ENCODE measurements around the gene HENMT1.
"Not testable (repeated sequence)": the region's sequence is repeated elsewhere in the genome, so short reads cannot be mapped to it uniquely, and the experiment has no call there.

Gene HENMT1

DNA sequence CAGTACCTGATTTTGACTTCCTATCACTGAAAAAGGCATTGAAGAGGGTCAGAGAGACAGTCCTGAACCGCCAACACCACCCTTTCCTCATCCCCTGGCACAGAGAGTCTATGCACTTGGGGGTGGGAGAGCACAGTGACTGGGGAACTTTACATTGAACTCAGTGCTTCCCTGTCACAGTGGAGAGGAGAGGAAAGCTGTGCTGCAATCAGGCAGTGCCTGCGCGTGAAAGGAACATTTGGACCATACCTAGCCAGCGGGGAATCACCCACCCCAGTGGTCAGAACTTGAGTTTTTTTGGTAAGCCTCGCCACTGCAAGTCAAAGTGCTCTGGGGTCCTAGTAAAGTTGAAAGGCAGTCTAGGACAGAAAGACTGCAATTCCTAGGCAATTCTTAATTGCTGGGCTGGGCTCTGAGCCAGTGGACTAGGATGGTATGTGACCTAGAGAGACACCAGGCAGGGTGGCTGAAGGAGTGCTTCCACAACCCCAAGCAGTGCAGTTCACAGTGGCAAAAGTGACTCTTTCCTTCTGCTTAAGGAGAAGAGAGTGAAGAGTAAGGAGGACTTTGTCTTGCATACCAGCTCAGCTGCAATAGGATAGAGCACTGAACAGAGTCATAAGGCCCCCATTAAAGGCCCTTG is 9.4 kb upstream of the HENMT1 start:
- DNase-seq (ENCODE audit: low spot score): no peak

DNA sequence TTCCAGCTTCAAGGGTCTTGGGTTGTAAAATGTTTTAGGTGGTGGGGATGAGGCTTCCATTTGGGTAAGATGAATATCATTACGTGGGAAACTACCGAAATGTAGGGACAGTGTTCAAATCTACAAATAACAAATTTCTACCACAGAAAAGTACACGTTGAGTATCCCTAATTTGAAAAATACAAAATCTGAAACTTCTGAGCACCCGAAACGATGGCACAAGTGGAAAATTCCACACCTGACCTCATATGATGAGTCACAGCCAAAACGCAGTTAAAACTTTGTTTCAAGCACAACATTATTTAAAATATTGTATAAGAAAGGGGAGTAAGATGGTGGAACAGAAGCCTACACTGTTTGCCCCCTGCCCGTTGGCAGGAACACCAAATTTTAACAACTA is 8.8 kb upstream of the HENMT1 start:
- no peak for DNase-seq (ENCODE audit: low spot score)

DNA sequence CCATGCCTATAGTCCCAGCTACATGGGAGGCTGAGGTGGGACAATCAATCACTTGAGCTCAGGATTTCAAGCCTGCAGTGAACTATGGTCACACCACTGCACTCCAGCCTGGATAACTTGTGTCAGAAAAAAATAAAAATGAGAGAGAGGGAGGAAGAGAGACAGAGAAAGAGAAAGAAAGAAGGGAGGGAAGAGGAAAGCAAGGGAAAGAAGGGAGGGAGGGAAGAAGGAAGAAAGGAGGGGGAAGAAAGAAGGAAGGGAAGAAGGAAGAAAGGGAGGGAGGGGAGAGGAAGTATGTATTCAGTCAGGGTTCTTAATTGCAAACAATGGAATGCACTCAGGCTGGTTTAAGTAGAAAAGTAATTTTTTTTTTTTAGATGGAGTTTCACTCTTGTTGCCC is 7.9 kb upstream of the HENMT1 start:
- no peak for DNase-seq (ENCODE audit: low spot score)

DNA sequence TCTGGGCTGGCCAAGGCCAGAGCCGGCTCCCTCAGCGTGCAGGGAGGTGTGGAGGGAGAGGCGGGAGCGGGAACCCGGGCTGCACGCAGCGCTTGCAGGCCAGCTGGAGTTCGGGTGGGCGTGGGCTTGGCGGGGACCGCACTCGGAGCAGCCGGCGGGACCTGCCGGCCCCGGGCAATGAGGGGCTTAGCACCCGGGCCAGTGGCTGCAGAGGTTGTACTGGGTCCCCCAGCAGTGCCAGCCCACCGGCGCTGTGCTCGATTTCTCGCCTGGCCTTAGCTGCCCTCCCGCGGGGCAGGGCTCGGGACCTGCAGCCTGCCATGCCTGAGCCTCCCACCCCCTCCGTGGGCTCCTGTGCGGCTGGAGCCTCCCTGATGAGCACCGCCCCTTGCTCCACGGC is 6.5 kb upstream of the HENMT1 start:
- DNase-seq (ENCODE audit: low spot score): not testable (repeated sequence)

DNA sequence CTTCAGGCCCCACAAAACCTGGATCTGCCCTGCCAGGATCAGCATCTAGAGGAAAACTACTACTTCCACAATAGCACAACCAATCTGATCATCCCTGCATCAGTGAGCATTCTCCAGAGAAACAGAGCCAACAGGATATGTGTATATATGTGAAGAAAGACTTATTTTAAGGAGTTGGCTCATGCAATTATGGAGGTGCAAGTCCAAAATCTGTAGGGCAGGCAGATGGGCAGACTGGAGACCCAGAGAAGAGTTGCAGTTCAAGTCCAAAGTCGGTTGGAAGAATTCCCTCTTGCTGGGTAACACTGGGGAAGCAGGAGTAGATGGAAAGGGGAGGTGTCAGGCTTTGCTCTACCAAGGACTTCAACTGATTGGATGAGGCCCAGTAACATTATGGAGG is 4.9 kb upstream of the HENMT1 start:
- DNase-seq (ENCODE audit: low spot score): no peak

DNA sequence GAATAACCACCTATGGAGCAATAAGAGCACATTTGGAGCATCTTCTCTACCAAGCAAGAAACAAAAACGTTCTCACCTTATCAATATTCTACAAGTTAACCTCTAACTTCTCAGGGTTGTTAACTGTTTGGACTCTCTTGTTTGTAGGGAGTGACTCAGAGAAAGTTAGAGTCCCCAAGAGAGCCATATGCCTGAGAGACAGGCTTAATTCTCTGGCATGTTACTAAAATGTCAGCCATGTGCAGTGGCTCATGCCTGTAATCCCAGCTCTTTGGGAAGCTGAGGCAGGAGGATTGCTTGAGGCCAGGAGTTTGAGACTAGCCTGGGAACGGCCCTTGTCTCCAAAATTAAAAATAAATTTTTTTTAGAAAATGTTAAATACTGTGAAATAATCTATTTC is 4.2 kb upstream of the HENMT1 start:
- no peak for DNase-seq (ENCODE audit: low spot score)

DNA sequence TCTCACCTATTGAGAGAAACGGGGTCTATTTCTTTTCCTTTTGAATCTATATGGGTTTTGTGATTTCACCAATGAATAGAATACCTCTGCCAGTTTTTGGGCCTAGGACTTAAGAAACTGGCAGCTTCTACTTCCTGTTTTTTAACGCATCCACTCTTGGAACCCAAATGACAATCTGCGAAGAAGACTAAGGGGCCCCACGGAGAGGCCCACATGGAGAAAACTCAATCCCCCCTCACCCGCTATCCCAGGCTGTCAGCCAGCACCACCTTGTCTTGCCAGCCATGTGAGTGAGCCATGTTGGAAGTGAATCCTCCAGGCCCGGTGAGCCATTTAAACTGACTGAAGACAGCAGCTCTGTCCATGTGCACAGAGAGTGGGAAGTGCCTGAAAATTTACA is 3.6 kb upstream of the HENMT1 start:
- DNase-seq (ENCODE audit: low spot score): no peak

DNA sequence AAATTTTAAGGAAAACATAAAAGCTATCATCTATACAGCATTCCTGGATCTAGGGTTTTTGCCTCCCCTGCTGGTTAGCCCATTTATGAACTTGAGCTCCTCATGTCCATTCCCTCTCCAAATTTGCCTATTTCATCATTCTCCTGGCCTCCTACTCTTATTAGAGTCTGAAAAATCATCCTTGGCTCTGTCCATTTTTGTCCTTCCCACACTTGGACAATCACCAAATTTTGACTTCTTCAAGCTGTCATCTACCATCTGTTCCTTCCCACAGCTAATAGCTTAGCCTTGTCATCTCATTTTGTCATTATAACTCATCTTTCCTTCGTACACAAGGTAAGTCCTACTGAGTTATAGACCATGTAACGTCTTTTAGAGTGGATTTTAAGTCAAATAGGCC is 2.2 kb upstream of the HENMT1 start:
- DNase-seq (ENCODE audit: low spot score): no peak

DNA sequence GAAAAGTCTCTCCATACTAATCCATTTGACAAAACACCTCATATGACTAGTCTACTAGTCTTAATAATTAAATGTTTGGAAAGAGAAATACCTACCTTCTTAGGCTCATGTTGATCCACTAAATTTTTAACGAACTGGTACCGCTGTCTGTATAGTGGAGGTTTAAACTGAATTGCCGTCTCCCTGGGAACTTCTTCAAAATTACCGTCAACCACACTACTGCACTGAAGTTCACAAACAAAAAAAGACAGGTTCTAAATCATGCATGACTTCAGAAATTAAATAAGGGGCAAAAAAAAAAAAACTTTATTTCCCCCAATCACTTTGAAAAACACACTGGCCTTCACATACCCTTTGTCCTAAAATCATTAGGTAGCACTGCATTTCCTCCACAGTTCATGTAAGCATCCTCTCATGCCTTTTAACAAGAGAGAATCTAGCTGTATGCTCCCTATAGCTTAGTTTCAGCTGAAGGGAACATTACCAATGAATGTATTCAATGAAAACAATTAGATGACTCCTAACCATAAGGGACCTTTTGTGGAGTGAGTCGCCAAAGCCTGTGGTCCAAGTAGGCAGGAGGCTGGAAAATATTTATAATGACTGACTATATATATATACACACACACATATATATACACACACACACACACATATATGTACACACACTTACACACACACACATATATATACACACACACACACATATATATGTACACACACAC is 3.4 kb downstream of the HENMT1 start:
- DNase-seq (ENCODE audit: low spot score): no peak

DNA sequence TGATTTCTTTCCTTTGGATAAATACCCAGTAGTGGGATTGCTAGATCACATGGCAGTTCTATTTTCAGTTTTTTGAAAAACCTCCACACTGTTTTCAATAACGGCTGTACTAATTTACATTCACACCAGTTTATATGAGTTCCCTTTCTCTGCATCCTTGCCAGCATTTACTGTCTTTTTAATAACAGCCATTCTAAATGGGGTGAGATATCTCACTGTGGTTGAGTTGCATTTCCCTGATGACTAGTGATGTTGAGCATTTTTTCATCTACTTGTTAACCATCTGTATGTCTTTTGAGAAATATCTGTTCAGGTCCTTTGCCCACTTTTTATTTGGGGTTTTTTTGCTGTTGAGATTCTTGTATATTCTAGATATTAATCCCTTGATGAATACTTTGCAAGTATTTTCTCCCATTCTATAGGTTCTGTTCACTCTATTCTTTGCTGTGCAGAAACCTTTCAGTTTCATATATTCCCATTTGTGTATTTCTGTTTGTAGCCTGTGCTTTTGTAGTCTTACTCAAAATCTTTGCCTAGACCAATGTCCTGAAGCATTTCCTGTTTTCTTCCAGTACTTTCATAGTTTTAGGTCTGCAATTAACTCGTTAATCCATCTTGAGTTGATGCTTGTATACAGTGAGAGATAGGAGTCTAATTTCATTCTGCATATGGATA is 7.3 kb downstream of the HENMT1 start:
- DNase-seq (ENCODE audit: low spot score): no peak

DNA sequence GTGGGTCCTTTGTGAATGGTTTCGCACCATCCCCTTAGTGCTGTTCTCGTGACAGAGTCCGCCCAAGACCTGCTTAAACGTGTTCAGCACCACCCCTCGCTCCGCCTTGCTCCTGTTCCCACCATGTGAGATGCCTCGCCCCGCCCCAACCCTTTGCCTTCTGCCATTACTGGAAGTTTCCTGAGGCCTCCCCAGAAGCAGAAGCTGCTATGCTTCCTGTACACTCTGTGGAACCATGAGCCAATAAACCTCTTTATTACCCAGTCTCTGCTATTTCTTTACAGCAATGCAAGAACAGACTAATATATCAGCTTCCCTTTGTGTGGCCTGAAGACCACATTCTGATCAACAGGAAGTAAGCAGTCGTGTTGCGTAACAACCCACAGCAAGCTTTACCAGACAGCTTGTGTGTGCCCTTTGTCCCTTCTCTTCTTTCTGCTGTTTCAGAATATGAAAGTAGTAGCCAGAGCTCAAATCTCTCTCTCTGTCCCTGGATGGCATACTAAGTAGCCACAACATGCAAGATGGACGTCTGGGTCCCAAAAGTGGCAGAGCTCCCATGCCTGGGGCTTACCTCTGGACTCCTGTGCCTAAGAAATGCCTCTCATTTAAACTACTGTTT is 14.1 kb downstream of the HENMT1 start:
- DNase-seq (ENCODE audit: low spot score): no peak

DNA sequence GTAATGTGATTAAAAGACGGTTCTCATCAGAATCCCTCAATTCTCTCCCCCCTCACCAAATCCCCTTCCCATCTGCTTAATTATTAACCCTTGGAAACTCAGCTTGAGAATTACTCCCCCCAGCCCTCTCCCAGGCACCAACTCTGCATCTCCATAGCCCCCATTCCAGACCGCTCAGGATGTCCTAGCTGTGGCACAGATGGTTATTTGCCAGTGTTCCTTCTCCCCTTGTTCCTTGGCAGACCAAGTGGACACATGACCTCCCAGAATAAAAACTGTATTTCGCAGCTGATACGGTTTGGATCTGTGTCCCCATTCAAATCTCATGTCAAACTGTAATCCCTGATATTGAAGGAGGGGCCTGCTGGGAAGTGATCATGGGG is 14.6 kb downstream of the HENMT1 start:
- DNase-seq (ENCODE audit: low spot score): no peak

DNA sequence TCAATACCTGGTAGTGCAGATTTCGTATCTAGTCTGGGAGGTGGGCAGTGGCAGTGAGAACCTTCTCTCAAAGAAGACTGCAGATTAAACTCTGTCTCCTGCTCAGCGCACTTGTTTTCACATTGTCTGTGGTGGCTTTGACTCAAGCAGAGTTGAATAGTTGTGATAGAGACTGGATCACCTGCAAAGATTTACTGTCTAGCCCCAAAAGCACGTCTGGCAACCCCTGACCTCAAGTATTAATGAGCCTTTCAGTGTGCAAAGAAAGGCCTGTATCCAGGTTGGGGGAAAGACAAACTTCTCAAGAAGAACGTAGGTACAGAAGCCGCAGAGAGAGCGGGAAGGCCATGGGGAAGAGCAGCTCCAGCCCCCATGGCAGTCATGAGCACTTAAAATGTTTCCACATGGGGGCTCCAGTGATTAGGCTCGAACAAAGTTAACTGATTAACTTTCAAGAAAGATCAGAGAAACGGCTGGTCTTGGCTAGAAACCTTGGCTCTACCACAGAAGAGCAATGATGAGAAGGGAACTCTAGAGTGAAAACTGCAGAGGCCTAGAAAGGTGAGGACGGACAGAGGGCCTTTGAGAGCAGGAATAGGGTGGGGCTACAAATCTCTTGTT is 15.2 kb downstream of the HENMT1 start:
- DNase-seq (ENCODE audit: low spot score): no peak

DNA sequence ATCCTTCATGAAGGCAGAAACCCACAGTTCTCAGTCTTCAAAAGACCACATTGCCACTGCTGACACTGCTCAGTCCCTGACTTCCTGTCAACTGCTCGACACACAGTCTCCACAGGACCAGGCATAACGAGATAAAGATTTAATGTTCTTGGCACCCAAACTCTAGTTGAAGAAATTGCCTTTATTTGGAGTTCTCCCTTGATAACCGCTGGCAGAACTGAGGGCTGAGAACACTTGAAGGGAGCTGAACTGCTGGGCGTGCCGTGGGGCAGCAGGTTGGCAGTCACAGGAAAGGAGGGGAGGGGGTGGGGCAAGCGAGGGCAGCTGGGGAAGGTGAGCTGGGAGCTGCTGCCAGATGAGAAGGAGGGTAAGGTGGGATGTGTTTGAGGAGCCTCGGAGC is 15.9 kb downstream of the HENMT1 start:
- no peak for DNase-seq (ENCODE audit: low spot score)

DNA sequence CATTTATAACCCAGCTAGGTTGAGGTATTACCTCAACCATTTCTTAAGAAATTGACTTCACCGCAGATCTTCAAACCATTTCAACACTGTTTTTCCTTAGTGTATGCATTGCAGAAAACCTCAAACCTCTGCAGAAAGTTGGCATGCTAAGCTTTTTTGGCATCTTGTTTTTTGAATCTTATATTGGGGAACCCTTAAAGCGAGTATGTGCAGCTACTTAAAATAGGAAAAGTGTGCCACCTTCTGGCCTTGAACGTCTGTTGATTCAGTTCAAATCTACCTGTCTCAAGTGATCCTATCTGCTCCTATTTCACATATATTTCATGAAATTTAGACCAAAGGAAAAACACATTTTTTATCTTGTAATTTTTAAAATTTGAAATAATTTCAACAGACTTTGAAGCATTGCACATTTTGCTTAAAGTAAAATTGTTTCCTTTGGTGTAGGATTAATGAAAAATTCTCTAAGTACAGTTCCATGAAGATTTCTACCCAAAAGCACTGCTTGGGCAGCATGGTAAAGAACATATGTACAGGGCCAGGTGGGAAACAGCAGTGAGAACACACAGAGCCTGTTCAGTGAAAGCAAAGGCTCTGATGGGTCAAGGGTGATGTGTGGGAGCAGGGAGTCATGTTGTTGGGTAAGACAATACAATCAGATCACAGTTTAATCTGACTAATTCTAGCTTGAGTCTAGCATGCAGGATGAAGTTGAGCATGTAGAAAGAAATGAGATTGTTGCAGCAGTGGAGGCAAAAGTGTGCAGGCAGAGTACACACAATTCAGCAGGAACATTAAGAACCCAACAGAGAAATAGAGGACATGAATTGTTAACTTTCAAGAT is 17.2 kb downstream of the HENMT1 start:
- DNase-seq (ENCODE audit: low spot score): no peak

DNA sequence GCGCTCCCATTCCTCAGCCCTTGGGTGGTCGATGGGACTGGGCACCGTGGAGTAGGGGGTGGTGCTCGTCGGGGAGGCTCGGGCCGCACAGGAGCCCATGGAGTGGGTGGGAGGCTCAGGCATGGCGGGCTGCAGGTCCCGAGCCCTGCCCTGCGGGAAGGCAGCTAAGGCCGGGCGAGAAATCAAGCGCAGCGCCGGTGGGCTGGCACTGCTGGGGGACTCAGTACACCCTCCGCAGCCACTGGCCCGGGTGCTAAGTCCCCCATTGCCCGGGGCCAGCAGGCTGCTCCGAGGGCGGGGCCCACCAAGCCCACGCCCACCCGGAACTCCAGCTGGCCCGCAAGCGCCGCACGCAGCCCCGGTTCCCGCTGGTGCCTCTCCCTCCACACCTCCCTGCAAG is 20.0 kb downstream of the HENMT1 start:
- not testable (repeated sequence) for DNase-seq (ENCODE audit: low spot score)

DNA sequence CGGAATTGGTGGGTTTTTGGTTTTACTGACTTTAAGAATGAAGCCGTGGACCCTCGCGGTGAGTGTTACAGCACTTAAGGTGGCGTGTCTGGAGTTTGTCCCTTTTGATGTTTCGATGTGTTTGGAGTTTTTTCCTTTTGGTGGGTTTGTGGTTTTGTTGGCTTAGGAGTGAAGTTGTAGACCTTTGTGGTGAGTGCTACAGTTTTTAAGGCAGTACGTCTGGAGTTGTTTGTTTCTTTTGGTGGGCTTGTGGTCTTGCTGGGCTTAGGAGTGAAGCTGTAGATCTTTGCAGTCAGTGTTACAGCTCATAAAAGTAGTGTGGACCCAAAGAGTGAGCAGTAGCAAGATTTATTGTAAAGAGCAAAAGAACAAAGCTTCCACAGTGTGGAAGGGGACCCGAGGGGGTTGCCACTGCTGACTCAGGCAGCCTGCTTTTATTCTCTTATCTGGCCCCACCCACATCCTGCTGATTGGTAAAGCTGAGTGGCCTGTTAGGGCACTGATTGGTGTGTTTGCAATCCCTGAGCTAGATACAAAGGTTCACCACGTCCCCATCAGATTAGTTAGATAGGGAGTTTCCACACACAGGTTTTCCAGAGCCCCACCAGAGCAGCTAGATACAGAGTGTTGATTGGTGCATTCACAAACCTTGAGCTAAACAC is 20.9 kb downstream of the HENMT1 start:
- no peak for DNase-seq (ENCODE audit: low spot score)

DNA sequence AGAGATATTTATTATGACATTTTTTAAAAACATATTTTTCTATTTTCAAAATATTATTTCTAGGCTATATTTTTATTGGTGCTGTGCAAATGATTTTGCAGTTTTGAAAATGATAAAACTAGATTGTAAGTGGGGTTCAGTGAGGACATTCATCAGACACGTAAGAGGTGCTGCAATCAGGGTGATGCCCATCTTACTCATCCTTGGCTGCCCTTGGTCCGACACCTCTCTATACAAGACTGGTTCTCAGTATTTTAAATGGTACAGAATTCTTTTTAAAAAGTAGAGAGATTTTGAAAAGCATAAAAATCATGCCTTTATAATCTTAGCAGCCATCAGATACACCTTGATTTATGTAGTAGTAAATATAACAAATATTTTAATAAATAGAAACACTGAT is 24.0 kb downstream of the HENMT1 start:
- no peak for DNase-seq (ENCODE audit: low spot score)

DNA sequence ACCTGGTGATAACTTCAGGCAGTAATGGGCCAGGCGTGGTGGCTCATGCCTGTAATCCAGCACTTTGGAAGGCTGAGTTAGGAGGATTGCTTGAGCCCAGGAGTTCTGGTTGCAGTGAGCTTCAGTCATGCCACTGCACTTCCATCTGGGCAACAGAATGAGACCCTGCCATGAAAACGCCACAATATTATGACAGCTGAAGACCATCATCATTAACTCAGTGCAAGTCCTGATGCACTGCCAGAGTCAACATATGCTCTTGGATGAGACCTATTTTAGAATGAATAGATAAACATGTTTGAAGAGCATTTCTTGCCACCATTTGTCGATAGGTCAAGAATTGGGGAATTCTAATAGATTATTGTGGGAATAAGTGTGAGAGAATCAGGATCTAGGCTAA is 26.4 kb downstream of the HENMT1 start:
- no peak for DNase-seq (ENCODE audit: low spot score)

DNA sequence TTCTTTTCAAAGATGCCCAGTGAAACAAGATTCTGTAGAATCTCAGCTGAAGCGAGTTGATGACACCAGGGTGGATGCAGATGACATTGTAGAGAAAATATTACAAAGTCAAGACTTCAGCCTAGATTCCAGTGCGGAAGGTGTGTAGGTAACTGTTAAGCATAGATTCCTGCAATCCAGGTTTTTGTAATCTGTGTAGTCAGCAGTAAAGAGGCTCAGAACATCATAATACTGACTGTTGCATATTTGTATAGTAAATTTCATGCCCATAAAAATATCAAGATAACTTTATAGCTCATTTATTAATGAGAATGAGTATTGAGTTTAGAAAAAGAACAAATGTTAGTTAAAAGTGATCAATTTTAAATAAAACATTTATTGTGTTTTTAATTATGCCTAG is 32.2 kb downstream of the HENMT1 start:
- DNase-seq (ENCODE audit: low spot score): no peak

DNA sequence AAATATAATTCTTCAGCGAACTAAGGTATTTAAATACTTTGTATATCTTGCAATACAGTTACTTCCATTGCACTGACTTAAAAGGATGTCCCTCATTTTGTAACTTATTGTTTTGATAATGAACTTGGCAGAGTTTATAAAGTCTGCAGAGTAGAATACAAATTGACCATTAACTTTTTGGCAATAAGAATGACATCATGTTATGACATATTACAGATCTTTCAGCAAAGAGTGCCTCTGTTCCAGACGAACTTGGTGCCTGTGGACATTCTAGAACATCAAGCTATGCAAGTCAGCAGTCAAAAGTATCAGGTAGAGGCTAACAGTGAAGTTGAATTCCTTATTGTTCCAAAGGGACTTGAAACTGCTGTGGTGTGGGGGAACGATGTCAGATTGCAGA is 32.9 kb downstream of the HENMT1 start:
- no peak for DNase-seq (ENCODE audit: low spot score)

Measured in ecto neural progenitor cell (in vitro differentiated cells).